CD4-positive, CD25-positive, alpha-beta regulatory T cell (primary cell): ENCODE results near the gene LY9. TPM values are rescaled to one million over a fixed set of nuclear protein-coding genes. Genes with fewer than 3 reads are reported as not detected.

ENCODE experiments used
- ATAC-seq, 2 donors: fragments of 150-1000 bp; cut with Tn5 transposase; one replicate each; pipeline ENCODE4 v1.10.0; 2021; ENCODE audit warnings: low read depth in 2 of 2, moderate number of reproducible peaks in 2 of 2, moderate library complexity in 1 of 2
- DNase-seq, 3 donors: peaks; one replicate each; pipeline versions ENCODE4 v3.0.0 to v3.0.0-alpha.2; 2012 to 2022; ENCODE audit warnings: mixed read lengths in 1 of 3
- H3K27ac ChIP-seq: one replicate; pipeline ENCODE4 v1.7.0; 2013; ENCODE audit warnings: mild to moderate bottlenecking, low read length; ENCODE audit not compliant: insufficient read depth, poor library complexity, severe bottlenecking
- H3K27me3 ChIP-seq: one replicate; pipeline ENCODE4 v1.7.0; 2013; ENCODE audit warnings: low read length; ENCODE audit not compliant: control insufficient read depth, insufficient read depth
- H3K36me3 ChIP-seq: one replicate; pipeline ENCODE4 v1.7.0; 2013; ENCODE audit warnings: mild to moderate bottlenecking, low read length, moderate library complexity; ENCODE audit not compliant: control insufficient read depth, insufficient read depth
- H3K4me1 ChIP-seq: 2 replicates; pipeline ENCODE4 v1.7.0; 2013; ENCODE audit warnings: mild to moderate bottlenecking, low read length; ENCODE audit not compliant: insufficient read depth, control insufficient read depth, poor library complexity, severe bottlenecking
- H3K4me3 ChIP-seq: one replicate; pipeline ENCODE4 v1.7.0; 2013; ENCODE audit warnings: low read depth, mild to moderate bottlenecking, low read length, moderate library complexity
- H3K9me3 ChIP-seq, 2 experiments: 1 replicate in 1 of 2; 2 replicates in 1 of 2; pipeline ENCODE4 v1.7.0; 2013; ENCODE audit warnings: low read length in 2 of 2, mild to moderate bottlenecking in 1 of 2, moderate library complexity in 1 of 2; ENCODE audit not compliant: control insufficient read depth in 2 of 2
- H3K27ac Mint-ChIP-seq, 3 donors: one replicate each; pipeline ENCODE4 v1.8.0; 2020 to 2022; ENCODE audit warnings: mild to moderate bottlenecking in 3 of 3, mixed read lengths in 3 of 3, moderate library complexity in 2 of 3
- H3K27me3 Mint-ChIP-seq: one replicate; pipeline ENCODE4 v1.8.0; 2022; ENCODE audit warnings: mild to moderate bottlenecking, mixed read lengths
- H3K36me3 Mint-ChIP-seq: one replicate; pipeline ENCODE4 v1.8.0; 2020; ENCODE audit warnings: mixed read lengths
- H3K4me1 Mint-ChIP-seq, 4 donors: one replicate each; pipeline ENCODE4 v1.8.0; 2020 to 2022; ENCODE audit warnings: mixed read lengths in 4 of 4, mild to moderate bottlenecking in 1 of 4
- H3K4me3 Mint-ChIP-seq, 4 donors: one replicate each; pipeline ENCODE4 v1.8.0; 2020 to 2022; ENCODE audit warnings: mild to moderate bottlenecking in 4 of 4, mixed read lengths in 4 of 4, moderate library complexity in 3 of 4
- H3K9me3 Mint-ChIP-seq, 7 donors: one replicate each; pipeline ENCODE4 v1.8.0; 2020 to 2022; ENCODE audit warnings: mixed read lengths in 7 of 7, mild to moderate bottlenecking in 3 of 7, moderate library complexity in 2 of 7
- polyA plus RNA-seq, 4 donors: library from polyadenylated mRNA; unstranded; fragments of 300-500 nt; fragmentation: Illumina TruSeq; gene quantifications; one replicate each; pipeline ENCODE4 v1.2.3, GENCODE V29; 2021
- total RNA-seq: library from RNA; stranded (reverse); gene quantifications from one replicate; pipeline ENCODE4 v1.2.3, GENCODE V29; 2022

Gene LY9
- total and polyA plus RNA-seq, 5 donors from 2014 or later = 105 to 147 (median 130) TPM

DNA sequence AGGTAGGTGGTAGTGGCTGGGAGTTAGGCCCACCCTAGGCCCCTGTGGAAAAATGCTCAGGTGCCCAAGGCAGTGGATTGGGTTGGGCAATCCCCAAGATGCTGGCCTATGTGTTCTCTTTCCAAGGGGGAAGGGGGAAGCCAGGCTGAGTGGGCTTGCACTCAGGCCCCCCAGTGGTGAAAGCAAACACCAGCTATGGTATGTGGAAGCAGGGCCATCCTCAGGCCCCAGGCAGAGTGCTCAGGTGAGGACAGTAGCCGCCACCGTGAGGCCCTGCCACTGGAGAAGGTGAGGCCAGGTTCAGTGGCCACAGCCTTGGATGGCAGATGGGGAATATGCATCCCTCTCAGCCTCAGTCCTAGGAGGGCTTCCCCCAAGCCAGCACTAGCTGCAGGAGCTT is 11.8 kb downstream of the LY9 start:
- peaks cover 26% of the 10 kb centered on the region for H3K4me1 ChIP-seq
- no peak overlapping the region for H3K4me3 ChIP-seq
- Mint-ChIP-seq H3K27me3 (no peaks in the 10 kb centered on the region), H3K4me1 (peaks cover 50 to 89% (median 64%) of the 10 kb centered on the region in 4 donors), H3K36me3 (peaks cover 80% of the 10 kb centered on the region), H3K4me3 (peak overlapping the region in 1 of 4 donors; percentile 39), H3K9me3 (peaks cover 0 to 26% (median 7%) of the 10 kb centered on the region in 7 donors), H3K27ac (peak overlapping the region in 1 of 3 donors; percentile 33)
- no peak for ATAC-seq
- H3K36me3 ChIP-seq = peaks cover 84% of the 10 kb centered on the region
- no peaks in the 10 kb centered on the region for H3K27me3 ChIP-seq
- H3K9me3 ChIP-seq = peaks cover 16% of the 10 kb centered on the region in 2 experiments
- DNase-seq = no peak
- no peak overlapping the region for H3K27ac ChIP-seq

DNA sequence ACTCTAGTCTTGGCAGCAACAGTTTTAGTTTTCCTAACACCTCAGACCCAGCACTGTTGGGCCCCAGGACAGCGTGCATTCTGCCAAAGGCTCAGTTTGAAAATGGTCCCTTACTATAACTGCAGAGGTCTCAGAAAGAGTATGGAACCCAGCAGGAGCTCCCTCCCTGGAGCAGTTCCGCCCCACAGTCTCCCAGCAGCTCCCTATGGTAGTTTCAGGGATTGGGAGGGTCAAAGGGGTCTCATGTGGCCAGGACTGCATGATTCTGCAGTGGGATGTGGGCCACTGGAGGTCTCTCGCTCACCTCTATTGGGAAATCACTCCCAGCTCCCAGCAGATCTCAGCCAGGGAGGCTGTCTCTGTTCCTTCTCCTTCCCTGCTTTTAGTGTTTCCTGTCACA is 12.3 kb downstream of the LY9 start:
- Mint-ChIP-seq H3K27ac (peak overlapping the region in 1 of 3 donors; percentile 33), H3K4me1 (peaks cover 56 to 91% (median 67%) of the 10 kb centered on the region in 4 donors), H3K36me3 (peaks cover 81% of the 10 kb centered on the region), H3K9me3 (peaks cover 0 to 26% (median 7%) of the 10 kb centered on the region in 7 donors), H3K27me3 (no peaks in the 10 kb centered on the region), H3K4me3 (peak overlapping the region in 2 of 4 donors; percentile 31 to 39)
- DNase-seq = no peak
- Histone ChIP-seq H3K9me3 (peaks cover 16% of the 10 kb centered on the region in 2 experiments), H3K36me3 (peaks cover 82% of the 10 kb centered on the region), H3K27me3 (no peaks in the 10 kb centered on the region), H3K4me1 (peaks cover 25% of the 10 kb centered on the region), H3K4me3 (no peak overlapping the region), H3K27ac (no peak overlapping the region)
- no peak for ATAC-seq

DNA sequence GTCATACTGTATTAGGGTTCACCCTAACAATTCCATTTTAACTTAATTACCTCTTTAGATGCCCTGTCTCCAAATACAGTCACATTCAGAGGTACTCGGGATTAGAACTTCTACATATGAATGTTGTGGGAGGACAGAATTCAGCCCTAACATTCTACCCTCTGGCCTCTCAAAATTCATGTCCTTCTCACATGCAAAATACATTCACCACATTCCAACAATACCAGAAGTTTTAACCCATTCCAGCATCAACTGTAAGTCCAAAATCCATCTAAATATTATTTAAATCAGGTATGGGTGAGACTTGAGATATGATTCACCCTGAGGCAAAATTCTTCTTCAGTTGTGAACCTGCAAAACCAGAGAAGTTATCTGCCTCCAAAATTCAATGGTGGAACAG is 14.5 kb downstream of the LY9 start:
- H3K4me3 Mint-ChIP-seq = peak overlapping the region in 2 of 4 donors; percentile 26 to 38
- ATAC-seq = no peak

DNA sequence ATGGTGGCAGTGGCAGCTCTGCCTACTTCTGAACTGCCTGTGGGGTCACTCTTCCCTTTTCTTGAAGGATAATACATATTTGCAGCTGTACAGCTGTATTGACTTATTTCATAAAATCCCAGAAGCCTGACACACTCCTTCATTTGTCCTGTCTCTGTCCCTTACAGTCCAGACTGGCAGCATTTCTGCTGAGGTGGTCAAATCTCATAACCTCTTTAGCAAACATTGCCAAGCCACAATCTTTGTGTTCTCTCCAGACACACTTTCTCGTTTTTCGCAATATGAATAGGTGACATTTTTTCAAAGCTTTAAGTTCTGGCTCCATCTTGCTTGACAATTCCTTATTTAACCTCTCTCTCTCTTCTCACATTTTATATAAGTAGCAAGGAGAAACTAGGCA is 15.2 kb downstream of the LY9 start:
- Histone ChIP-seq H3K4me1 (peaks cover 31% of the 10 kb centered on the region), H3K27me3 (no peaks in the 10 kb centered on the region), H3K36me3 (peaks cover 86% of the 10 kb centered on the region), H3K4me3 (no peak overlapping the region), H3K27ac (no peak overlapping the region), H3K9me3 (peaks cover 13 to 14% of the 10 kb centered on the region in 2 experiments)
- Mint-ChIP-seq H3K9me3 (peaks cover 0 to 12% (median 2%) of the 10 kb centered on the region in 7 donors), H3K4me3 (no peak overlapping the region), H3K27ac (peak overlapping the region in 2 of 3 donors; percentile 64), H3K27me3 (no peaks in the 10 kb centered on the region), H3K4me1 (peaks cover 48 to 78% (median 52%) of the 10 kb centered on the region in 4 donors), H3K36me3 (peaks cover 75% of the 10 kb centered on the region)
- DNase-seq (no peak), ATAC-seq (no peak)

More for the DNA sequence above, 14.5 kb downstream of the LY9 start:
- Mint-ChIP-seq H3K27me3 (no peaks in the 10 kb centered on the region), H3K4me1 (peaks cover 45 to 82% (median 57%) of the 10 kb centered on the region in 4 donors), H3K9me3 (peaks cover 0 to 17% (median 7%) of the 10 kb centered on the region in 7 donors), H3K36me3 (peaks cover 78% of the 10 kb centered on the region), H3K27ac (peak overlapping the region in 1 of 3 donors; percentile 64)
- peaks cover 86% of the 10 kb centered on the region for H3K36me3 ChIP-seq
- H3K27me3 ChIP-seq = no peaks in the 10 kb centered on the region
- H3K4me3 ChIP-seq = no peak overlapping the region
- H3K9me3 ChIP-seq = peaks cover 16% of the 10 kb centered on the region in 2 experiments
- no peak overlapping the region for H3K27ac ChIP-seq
- DNase-seq = no peak
- H3K4me1 ChIP-seq = peaks cover 31% of the 10 kb centered on the region

DNA sequence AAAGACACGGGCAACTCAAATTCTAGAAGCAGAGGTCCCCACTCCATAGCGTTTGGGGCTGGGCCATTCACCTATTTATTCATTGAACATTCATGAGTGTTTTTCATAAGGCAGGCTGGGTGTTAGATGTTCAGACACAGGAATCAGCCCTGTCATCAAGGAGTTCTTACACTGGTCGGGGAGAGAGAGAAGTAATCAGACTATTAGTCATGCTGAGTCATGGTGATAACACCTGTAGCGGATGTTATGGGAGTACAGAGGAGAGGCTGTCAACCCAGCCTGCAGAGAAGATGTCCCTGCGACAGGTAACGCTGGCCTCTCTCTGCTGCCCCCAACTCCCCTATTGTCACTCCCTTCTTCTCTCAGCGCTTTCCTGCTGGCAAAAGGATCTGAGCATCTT is 17.2 kb downstream of the LY9 start:
- Mint-ChIP-seq H3K27ac (peak overlapping the region; percentile 57 to 93 (median 63)), H3K36me3 (peaks cover 68% of the 10 kb centered on the region), H3K4me1 (peaks cover 41 to 59% (median 42%) of the 10 kb centered on the region in 4 donors), H3K9me3 (no peaks in the 10 kb centered on the region), H3K27me3 (no peaks in the 10 kb centered on the region), H3K4me3 (peak overlapping the region in 1 of 4 donors; percentile 11)
- no peaks in the 10 kb centered on the region for H3K27me3 ChIP-seq
- DNase-seq (peak in 2 of 3 donors; percentile 60 to 84), ATAC-seq (peak; percentile 97 to 99)
- H3K4me1 ChIP-seq = peaks cover 19% of the 10 kb centered on the region
- H3K36me3 ChIP-seq = peaks cover 86% of the 10 kb centered on the region
- H3K4me3 ChIP-seq = no peak overlapping the region
- no peak overlapping the region for H3K27ac ChIP-seq
- H3K9me3 ChIP-seq = no peaks in the 10 kb centered on the region

DNA sequence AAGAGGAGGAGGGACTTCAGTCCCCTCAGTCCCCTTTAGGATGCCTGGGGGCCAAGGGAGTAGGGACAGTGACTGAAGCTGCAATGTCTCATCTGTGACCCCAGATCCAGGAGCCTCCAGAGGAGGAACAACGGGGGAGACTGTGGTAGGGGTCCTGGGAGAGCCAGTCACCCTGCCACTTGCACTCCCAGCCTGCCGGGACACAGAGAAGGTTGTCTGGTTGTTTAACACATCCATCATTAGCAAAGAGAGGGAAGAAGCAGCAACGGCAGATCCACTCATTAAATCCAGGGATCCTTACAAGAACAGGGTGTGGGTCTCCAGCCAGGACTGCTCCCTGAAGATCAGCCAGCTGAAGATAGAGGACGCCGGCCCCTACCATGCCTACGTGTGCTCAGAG is 18.3 kb downstream of the LY9 start:
- Mint-ChIP-seq H3K4me3 (no peak overlapping the region), H3K4me1 (peaks cover 35 to 54% (median 42%) of the 10 kb centered on the region in 4 donors), H3K27ac (peak overlapping the region in 1 of 3 donors; percentile 20), H3K27me3 (no peaks in the 10 kb centered on the region), H3K9me3 (no peaks in the 10 kb centered on the region), H3K36me3 (peaks cover 72% of the 10 kb centered on the region)
- peaks cover 14% of the 10 kb centered on the region for H3K4me1 ChIP-seq
- no peak overlapping the region for H3K27ac ChIP-seq
- no peaks in the 10 kb centered on the region for H3K9me3 ChIP-seq
- DNase-seq = no peak
- H3K4me3 ChIP-seq = no peak overlapping the region
- H3K36me3 ChIP-seq = peaks cover 88% of the 10 kb centered on the region
- no peaks in the 10 kb centered on the region for H3K27me3 ChIP-seq
- ATAC-seq = no peak

DNA sequence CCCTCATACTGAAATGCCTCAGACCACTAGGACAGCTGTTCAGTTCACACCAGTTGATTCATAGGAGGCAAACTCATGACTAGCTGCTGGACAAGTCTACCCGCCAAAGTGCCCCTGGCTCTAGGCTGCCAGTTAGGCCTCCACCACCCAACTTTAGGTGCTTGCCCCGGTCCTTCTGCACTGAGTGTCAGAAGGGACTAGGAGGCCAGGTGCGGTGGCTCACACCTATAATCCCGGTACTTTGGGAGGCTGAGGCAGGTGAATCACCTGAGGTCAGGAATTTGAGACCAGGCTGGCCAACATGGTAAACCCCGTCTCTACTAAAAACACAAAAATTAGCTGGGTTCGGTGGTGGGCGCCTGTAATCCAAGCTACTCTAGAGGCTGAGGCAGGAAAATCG is 18.9 kb downstream of the LY9 start:
- no peaks in the 10 kb centered on the region for H3K27me3 Mint-ChIP-seq
- H3K4me1 Mint-ChIP-seq = peaks cover 30 to 50% (median 38%) of the 10 kb centered on the region in 4 donors
- no peak for DNase-seq
- H3K27ac ChIP-seq = no peak overlapping the region
- H3K4me3 Mint-ChIP-seq = peak overlapping the region in 1 of 4 donors; percentile 38
- no peak overlapping the region for H3K4me3 ChIP-seq
- no peaks in the 10 kb centered on the region for H3K9me3 ChIP-seq
- H3K4me1 ChIP-seq = peaks cover 14% of the 10 kb centered on the region
- no peak for ATAC-seq
- H3K27ac Mint-ChIP-seq = peak overlapping the region in 1 of 3 donors; percentile 77
- no peaks in the 10 kb centered on the region for H3K9me3 Mint-ChIP-seq
- no peaks in the 10 kb centered on the region for H3K27me3 ChIP-seq
- peaks cover 69% of the 10 kb centered on the region for H3K36me3 Mint-ChIP-seq
- peaks cover 85% of the 10 kb centered on the region for H3K36me3 ChIP-seq
